ENCODE measurements around the gene AKT3.
"Not testable (repeated sequence)": the region's sequence is repeated elsewhere in the genome, so short reads cannot be mapped to it uniquely, and the experiment has no call there.

AKT3 gene

GRCh38 chr1:243824907-243825306, 25.1 kb downstream of the AKT3 start:
- H4K91ac ChIP-seq (ENCODE audit: low read depth, low read length, poor library complexity); H3K4me1 ChIP-seq (ENCODE audit: control insufficient read depth in 2 of 2, insufficient read depth in 1 of 2, low read depth in 1 of 2, low read length in 2 of 2); H3K9ac ChIP-seq (ENCODE audit: low read depth, low read length, poor library complexity); H2BK5ac ChIP-seq (ENCODE audit: low read length); H3K4me2 ChIP-seq (ENCODE audit: insufficient read depth, low read length, poor library complexity, severe bottlenecking); DNase-seq (ENCODE audit: low spot score); H3K23ac ChIP-seq (ENCODE audit: low read depth, low read length, poor library complexity); H3K4ac ChIP-seq (ENCODE audit: low read length); H3K14ac ChIP-seq (ENCODE audit: low read length); H3K79me1 ChIP-seq (ENCODE audit: low read depth, low read length); H3K27me3 ChIP-seq (ENCODE audit: control insufficient read depth in 3 of 3, insufficient read depth in 3 of 3, low read depth in 1 of 3, low read length in 3 of 3); H3K27ac ChIP-seq (replicated peaks; ENCODE audit: low read length); H2AK5ac ChIP-seq (ENCODE audit: low read depth, low read length); H3K18ac ChIP-seq (ENCODE audit: low read length); H2AFZ ChIP-seq (ENCODE audit: low read length); H2BK15ac ChIP-seq (ENCODE audit: low read length); H2BK120ac ChIP-seq (ENCODE audit: low read depth, low read length); H2BK12ac ChIP-seq (ENCODE audit: low read length); H3K4me3 ChIP-seq (ENCODE audit: low read length in 2 of 2); H4K8ac ChIP-seq (ENCODE audit: low read depth, low read length): not testable (repeated sequence)
- Histone ChIP-seq H3K36me3 (replicated peaks in 1 of 2; ENCODE audit: control insufficient read depth in 2 of 2, insufficient read depth in 2 of 2, low read length in 2 of 2) (peaks cover 0 to 18% of the 10 kb centered on the region in 2 donors), H3K9me3 (replicated peaks in 1 of 2; ENCODE audit: control insufficient read depth in 2 of 2, insufficient read depth in 1 of 2, low read depth in 1 of 2, low read length in 2 of 2) (peaks cover 0 to 44% of the 10 kb centered on the region in 2 donors)
- no CpG with 5 or more reads among the region's 1 CpG for WGBS, 2 donors (ENCODE audit: extremely low coverage in 2 of 2, insufficient read length in 2 of 2, insufficient replicate concordance in 1 of 2)

GRCh38 chr1:243821177-243821680, 28.8 kb downstream of the AKT3 start:
- H3K27ac ChIP-seq (replicated peaks; ENCODE audit: low read length) = no peak overlapping the region
- H3K23ac ChIP-seq (ENCODE audit: low read depth, low read length, poor library complexity) = no peak overlapping the region
- no peak overlapping the region for H2AFZ ChIP-seq (ENCODE audit: low read length)
- H3K18ac ChIP-seq (ENCODE audit: low read length) = no peak overlapping the region
- DNase-seq (ENCODE audit: low spot score) = no peak
- H4K91ac ChIP-seq (ENCODE audit: low read depth, low read length, poor library complexity) = no peak overlapping the region
- H3K4ac ChIP-seq (ENCODE audit: low read length) = no peak overlapping the region
- H2BK5ac ChIP-seq (ENCODE audit: low read length) = no peak overlapping the region
- H3K79me1 ChIP-seq (ENCODE audit: low read depth, low read length) = peaks cover 1% of the 10 kb centered on the region
- peaks cover 0 to 62% of the 10 kb centered on the region in 2 donors for H3K9me3 ChIP-seq (replicated peaks in 1 of 2; ENCODE audit: control insufficient read depth in 2 of 2, insufficient read depth in 1 of 2, low read depth in 1 of 2, low read length in 2 of 2)
- no peak overlapping the region for H3K9ac ChIP-seq (ENCODE audit: low read depth, low read length, poor library complexity)
- H2BK120ac ChIP-seq (ENCODE audit: low read depth, low read length) = no peak overlapping the region
- H3K27me3 ChIP-seq (ENCODE audit: control insufficient read depth in 3 of 3, insufficient read depth in 3 of 3, low read depth in 1 of 3, low read length in 3 of 3) = no peaks in the 10 kb centered on the region
- no CpG with 5 or more reads among the region's 1 CpG for WGBS, 2 donors (ENCODE audit: extremely low coverage in 2 of 2, insufficient read length in 2 of 2, insufficient replicate concordance in 1 of 2)
- H2BK15ac ChIP-seq (ENCODE audit: low read length) = no peak overlapping the region
- no peak overlapping the region for H4K8ac ChIP-seq (ENCODE audit: low read depth, low read length)
- H3K14ac ChIP-seq (ENCODE audit: low read length) = no peak overlapping the region
- H3K4me3 ChIP-seq (ENCODE audit: low read length in 2 of 2) = no peak overlapping the region
- H3K36me3 ChIP-seq (replicated peaks in 1 of 2; ENCODE audit: control insufficient read depth in 2 of 2, insufficient read depth in 2 of 2, low read length in 2 of 2) = peaks cover 4 to 25% of the 10 kb centered on the region in 2 donors
- no peak overlapping the region for H2BK12ac ChIP-seq (ENCODE audit: low read length)
- H3K4me2 ChIP-seq (ENCODE audit: insufficient read depth, low read length, poor library complexity, severe bottlenecking) = no peak overlapping the region
- no peak overlapping the region for H2AK5ac ChIP-seq (ENCODE audit: low read depth, low read length)
- H3K4me1 ChIP-seq (ENCODE audit: control insufficient read depth in 2 of 2, insufficient read depth in 1 of 2, low read depth in 1 of 2, low read length in 2 of 2) = no peaks in the 10 kb centered on the region

GRCh38 chr1:243819438-243819839, 30.6 kb downstream of the AKT3 start:
- Histone ChIP-seq H3K18ac (ENCODE audit: low read length) (no peak overlapping the region), H3K27ac (replicated peaks; ENCODE audit: low read length) (no peak overlapping the region), H2AK5ac (ENCODE audit: low read depth, low read length) (no peak overlapping the region), H3K23ac (ENCODE audit: low read depth, low read length, poor library complexity) (no peak overlapping the region), H3K36me3 (replicated peaks in 1 of 2; ENCODE audit: control insufficient read depth in 2 of 2, insufficient read depth in 2 of 2, low read length in 2 of 2) (peaks cover 7 to 25% of the 10 kb centered on the region in 2 donors), H2BK5ac (ENCODE audit: low read length) (no peak overlapping the region), H3K79me1 (ENCODE audit: low read depth, low read length) (peaks cover 1% of the 10 kb centered on the region), H4K91ac (ENCODE audit: low read depth, low read length, poor library complexity) (no peak overlapping the region), H3K4ac (ENCODE audit: low read length) (no peak overlapping the region), H2AFZ (ENCODE audit: low read length) (no peak overlapping the region), H3K27me3 (ENCODE audit: control insufficient read depth in 3 of 3, insufficient read depth in 3 of 3, low read depth in 1 of 3, low read length in 3 of 3) (no peaks in the 10 kb centered on the region), H2BK15ac (ENCODE audit: low read length) (peak overlapping the region; percentile 54), H3K4me3 (ENCODE audit: low read length in 2 of 2) (no peak overlapping the region), H2BK12ac (ENCODE audit: low read length) (no peak overlapping the region), H3K4me2 (ENCODE audit: insufficient read depth, low read length, poor library complexity, severe bottlenecking) (no peak overlapping the region), H2BK120ac (ENCODE audit: low read depth, low read length) (no peak overlapping the region), H3K9me3 (replicated peaks in 1 of 2; ENCODE audit: control insufficient read depth in 2 of 2, insufficient read depth in 1 of 2, low read depth in 1 of 2, low read length in 2 of 2) (peaks cover 3 to 64% of the 10 kb centered on the region in 2 donors), H3K9ac (ENCODE audit: low read depth, low read length, poor library complexity) (peak overlapping the region; percentile 10), H4K8ac (ENCODE audit: low read depth, low read length) (no peak overlapping the region), H3K4me1 (ENCODE audit: control insufficient read depth in 2 of 2, insufficient read depth in 1 of 2, low read depth in 1 of 2, low read length in 2 of 2) (no peaks in the 10 kb centered on the region), H3K14ac (ENCODE audit: low read length) (no peak overlapping the region)
- no peak for DNase-seq (ENCODE audit: low spot score)
- WGBS, 2 donors (ENCODE audit: extremely low coverage in 2 of 2, insufficient read length in 2 of 2, insufficient replicate concordance in 1 of 2) = no CpG with 5 or more reads among the region's 5 CpGs

GRCh38 chr1:243818978-243819377, 31.1 kb downstream of the AKT3 start:
- Histone ChIP-seq H3K4me3 (ENCODE audit: low read length in 2 of 2) (no peak overlapping the region), H4K91ac (ENCODE audit: low read depth, low read length, poor library complexity) (no peak overlapping the region), H2AFZ (ENCODE audit: low read length) (no peak overlapping the region), H3K9me3 (replicated peaks in 1 of 2; ENCODE audit: control insufficient read depth in 2 of 2, insufficient read depth in 1 of 2, low read depth in 1 of 2, low read length in 2 of 2) (peaks cover 3 to 66% of the 10 kb centered on the region in 2 donors), H3K27me3 (ENCODE audit: control insufficient read depth in 3 of 3, insufficient read depth in 3 of 3, low read depth in 1 of 3, low read length in 3 of 3) (no peaks in the 10 kb centered on the region), H3K4me2 (ENCODE audit: insufficient read depth, low read length, poor library complexity, severe bottlenecking) (no peak overlapping the region), H2BK15ac (ENCODE audit: low read length) (peak overlapping the region; percentile 54), H3K23ac (ENCODE audit: low read depth, low read length, poor library complexity) (peak overlapping the region; percentile 75), H2BK120ac (ENCODE audit: low read depth, low read length) (no peak overlapping the region), H3K36me3 (replicated peaks in 1 of 2; ENCODE audit: control insufficient read depth in 2 of 2, insufficient read depth in 2 of 2, low read length in 2 of 2) (peaks cover 7 to 25% of the 10 kb centered on the region in 2 donors), H3K14ac (ENCODE audit: low read length) (no peak overlapping the region), H4K8ac (ENCODE audit: low read depth, low read length) (peak overlapping the region; percentile 29), H2BK5ac (ENCODE audit: low read length) (no peak overlapping the region), H3K4me1 (ENCODE audit: control insufficient read depth in 2 of 2, insufficient read depth in 1 of 2, low read depth in 1 of 2, low read length in 2 of 2) (no peaks in the 10 kb centered on the region), H3K18ac (ENCODE audit: low read length) (peak overlapping the region; percentile 2), H3K9ac (ENCODE audit: low read depth, low read length, poor library complexity) (peak overlapping the region; percentile 55), H2BK12ac (ENCODE audit: low read length) (no peak overlapping the region), H3K4ac (ENCODE audit: low read length) (no peak overlapping the region), H3K79me1 (ENCODE audit: low read depth, low read length) (peaks cover 1% of the 10 kb centered on the region), H2AK5ac (ENCODE audit: low read depth, low read length) (no peak overlapping the region), H3K27ac (replicated peaks; ENCODE audit: low read length) (no peak overlapping the region)
- WGBS, 2 donors (ENCODE audit: extremely low coverage in 2 of 2, insufficient read length in 2 of 2, insufficient replicate concordance in 1 of 2) = no CpG with 5 or more reads among the region's 13 CpGs
- no peak for DNase-seq (ENCODE audit: low spot score)

Data from neuronal stem cell (in vitro differentiated cells).